ENCODE measurements around the gene CSGALNACT2.
"Not testable (repeated sequence)": the region's sequence is repeated elsewhere in the genome, so short reads cannot be mapped to it uniquely, and the experiment has no call there.

CSGALNACT2 gene

DNA sequence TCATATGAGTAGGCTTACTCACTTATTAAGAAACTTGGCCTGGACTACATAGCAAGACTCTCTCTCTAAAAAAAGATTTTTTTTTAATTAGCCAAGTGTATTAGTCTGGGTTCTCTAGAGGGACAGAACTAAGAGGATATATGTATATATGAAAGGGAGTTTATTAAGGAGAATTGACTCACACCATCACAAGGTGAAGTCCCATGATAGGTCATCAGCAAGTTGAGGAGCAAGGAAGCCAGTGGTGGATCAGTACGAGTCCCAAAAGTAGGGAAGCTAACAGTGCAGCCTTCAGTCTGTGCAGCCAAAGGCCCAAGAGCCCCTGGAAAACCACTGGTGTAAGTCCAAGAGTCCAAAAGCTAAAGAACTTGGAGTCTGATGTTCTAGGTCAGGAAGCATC, 7.7 kb downstream of the CSGALNACT2 start:
- not testable (repeated sequence) for DNase-seq

DNA sequence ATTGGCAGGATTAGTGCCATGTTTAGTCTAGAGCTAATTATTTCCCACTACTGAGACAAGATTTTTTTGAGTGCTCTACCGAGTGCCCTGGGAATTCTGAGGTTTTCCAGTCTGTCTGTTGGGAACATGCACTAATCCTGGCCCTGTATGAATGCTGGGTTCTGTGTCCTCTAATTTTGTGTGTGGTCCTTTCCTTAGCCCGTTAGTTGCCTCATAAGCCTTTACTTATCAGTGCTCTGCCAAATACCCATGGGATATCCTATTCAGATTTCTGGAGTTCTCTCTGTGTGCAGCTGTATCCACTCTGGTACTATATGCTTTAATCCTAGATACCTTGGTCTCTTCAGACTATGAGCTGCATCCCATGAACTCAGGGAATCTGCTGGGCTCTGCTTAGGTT, 13.1 kb downstream of the CSGALNACT2 start:
- DNase-seq = no peak

DNA sequence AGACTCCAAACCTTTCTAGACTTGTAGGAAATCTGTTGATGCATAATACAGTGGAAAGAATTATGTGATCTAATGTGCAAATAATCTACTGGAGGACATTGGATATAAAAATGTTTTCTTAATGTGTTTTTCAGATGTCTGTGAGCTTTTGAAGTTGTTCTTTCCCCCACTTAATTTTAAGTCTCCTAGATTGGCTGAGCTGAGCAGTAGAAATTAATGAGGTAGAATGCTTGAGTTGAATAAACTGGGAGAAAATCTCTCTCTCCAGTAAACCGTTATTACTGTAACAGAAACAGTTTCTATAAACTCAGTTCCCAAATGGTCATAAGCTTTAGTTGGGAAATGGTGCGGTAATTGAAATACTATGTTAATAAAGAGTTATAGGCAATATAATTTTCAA, 15.7 kb downstream of the CSGALNACT2 start:
- DNase-seq = no peak

DNA sequence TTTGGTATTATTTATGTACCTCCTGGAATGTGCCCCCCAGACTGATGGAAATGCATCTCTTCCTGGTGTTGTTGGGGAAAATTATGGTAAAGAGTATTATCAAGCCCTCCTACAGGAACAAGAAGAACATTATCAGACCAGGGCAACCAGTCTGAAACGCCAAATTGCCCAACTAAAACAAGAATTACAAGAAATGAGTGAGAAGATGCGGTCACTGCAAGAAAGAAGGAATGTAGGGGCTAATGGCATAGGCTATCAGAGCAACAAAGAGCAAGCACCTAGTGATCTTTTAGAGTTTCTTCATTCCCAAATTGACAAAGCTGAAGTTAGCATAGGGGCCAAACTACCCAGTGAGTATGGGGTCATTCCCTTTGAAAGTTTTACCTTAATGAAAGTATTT, 17.0 kb downstream of the CSGALNACT2 start:
- no peak for DNase-seq

DNA sequence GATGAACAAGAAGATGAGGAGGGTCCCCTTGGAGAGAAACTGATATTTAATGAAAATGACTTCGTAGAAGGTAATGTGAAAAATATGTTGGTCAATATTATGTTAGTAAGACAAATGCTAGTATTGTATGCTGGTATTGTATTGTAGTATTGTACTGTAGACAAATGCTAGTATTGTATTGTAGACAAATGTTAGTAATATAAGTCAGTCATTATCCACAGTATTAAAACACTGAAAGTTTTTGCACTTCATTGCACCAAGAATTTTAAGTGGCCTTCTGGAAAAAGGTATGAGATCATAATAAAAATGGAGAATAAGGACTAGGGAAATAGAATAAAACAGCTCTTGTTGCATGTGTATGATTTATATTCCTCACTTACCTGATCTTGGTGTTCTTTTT, 17.5 kb downstream of the CSGALNACT2 start:
- DNase-seq = no peak

DNA sequence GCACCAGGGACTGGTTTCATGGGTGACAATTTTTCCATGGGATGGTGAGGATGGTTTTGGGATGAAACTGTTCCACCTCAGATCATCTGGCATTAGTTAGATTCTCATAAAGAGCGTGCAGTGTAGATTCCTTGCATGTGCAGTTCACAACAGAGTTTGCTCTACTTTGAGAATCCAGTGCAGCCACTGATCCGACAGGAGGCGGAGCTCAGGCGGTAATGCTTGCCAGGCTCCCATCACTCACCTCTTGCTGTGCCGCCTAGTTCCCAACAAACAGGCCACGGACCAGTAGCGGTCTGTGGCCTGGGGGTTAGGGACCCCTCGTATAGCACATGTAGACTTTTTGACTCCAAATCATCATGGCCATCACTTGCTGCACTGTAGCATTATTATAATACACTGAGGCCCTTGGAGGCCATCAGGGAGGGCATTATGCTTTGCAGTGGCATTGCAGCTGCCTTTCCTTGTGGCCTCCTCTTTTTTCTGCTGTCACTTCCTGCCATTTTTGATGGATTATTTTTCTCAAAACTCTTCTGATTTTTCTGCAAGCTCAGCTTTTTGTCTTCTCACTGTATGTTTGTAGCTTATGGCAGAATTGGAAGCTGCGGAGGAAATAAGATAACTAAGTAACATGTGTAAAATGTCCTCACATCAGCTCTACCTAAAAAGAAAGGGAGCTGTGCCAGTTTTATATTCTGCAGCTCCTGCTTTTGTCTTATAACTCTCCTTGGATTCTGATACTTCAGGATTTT, 18.5 kb downstream of the CSGALNACT2 start:
- no peak for DNase-seq

DNA sequence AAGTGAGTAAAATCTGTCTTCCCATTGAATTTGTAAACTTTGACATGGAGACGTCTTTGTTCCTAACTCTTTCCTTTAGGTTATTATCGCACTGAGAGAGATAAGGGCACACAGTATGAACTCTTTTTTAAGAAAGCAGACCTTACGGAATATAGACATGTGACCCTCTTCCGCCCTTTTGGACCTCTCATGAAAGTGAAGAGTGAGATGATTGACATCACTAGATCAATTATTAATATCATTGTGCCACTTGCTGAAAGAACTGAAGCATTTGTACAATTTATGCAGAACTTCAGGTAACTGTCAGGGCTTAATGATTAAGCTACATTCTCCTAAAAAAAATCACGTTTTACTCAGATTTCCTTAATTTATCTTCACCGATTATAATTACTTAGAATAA, 20.4 kb downstream of the CSGALNACT2 start:
- no peak for DNase-seq

DNA sequence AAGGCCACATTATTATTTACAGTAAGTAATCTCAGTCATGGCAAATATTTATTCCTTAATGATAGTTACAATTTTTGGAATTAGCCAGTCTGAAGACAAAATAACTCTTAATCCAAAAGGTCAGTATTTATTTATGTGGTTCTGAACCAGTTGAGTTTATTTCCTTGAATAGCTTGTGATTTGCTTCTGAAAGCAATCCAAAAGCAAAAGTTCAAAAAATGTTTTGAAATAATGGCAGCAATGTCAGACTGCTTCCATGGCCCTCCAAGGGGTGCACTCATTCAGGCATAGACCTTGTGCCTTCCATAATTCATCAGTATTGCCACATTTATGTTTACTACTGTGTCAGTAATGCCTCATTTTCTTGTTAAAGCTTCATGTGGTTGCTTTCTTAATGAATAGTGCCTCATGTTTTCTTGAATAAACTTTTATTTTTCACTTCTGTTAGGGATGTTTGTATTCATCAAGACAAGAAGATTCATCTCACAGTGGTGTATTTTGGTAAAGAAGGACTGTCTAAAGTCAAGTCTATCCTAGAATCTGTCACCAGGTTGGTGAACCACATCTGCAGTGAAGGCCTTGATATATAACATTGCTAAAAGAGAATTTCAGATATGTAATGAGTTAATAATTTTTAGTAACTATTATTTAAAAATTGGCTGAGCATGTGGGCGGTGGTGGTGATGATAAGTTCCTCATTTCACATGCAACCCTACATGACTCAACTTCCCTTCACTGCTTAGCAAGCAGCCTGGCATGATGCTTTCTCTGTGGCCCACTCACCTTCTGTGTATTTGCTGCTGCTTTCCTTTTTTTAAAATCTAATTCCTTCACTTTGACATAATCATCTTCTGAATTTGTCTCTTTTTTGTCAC, 22.0 kb downstream of the CSGALNACT2 start:
- no peak for DNase-seq

DNA sequence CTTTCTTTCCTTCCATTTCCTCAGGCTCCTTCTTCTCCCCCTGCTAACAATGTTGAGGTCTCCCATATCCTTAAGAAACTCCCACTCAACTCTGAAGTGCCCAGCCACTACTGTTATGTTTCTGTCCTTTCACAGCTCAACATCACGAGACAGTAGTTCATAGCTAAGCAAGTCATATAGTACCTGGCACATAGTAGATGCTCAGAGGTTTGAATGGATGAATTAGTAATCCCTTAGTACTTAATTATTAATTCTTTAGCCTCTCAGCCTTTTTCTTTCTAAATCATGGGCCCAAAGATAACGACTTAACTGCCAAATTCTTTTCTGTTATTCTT, 22.6 kb downstream of the CSGALNACT2 start:
- DNase-seq = no peak

DNA sequence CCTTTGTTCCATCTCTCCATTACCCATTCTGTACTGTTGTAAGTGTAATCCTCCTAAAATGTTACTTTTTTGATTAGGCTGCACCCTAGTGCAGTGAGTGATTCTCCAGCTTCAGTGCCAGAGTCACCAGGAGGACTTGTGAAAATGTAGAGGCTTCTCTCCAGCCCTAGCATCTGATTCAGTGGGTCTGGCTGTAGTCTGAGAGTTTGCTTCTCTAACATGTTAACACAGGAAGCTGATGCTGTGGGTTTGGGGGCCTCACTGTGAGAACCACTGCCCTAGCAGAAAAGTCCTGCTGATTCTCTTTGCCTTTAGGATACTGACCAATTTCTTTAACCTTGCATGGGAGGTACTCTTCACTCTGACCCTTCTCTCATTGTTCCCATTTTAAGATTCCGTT, 24.4 kb downstream of the CSGALNACT2 start:
- no peak for DNase-seq

DNA sequence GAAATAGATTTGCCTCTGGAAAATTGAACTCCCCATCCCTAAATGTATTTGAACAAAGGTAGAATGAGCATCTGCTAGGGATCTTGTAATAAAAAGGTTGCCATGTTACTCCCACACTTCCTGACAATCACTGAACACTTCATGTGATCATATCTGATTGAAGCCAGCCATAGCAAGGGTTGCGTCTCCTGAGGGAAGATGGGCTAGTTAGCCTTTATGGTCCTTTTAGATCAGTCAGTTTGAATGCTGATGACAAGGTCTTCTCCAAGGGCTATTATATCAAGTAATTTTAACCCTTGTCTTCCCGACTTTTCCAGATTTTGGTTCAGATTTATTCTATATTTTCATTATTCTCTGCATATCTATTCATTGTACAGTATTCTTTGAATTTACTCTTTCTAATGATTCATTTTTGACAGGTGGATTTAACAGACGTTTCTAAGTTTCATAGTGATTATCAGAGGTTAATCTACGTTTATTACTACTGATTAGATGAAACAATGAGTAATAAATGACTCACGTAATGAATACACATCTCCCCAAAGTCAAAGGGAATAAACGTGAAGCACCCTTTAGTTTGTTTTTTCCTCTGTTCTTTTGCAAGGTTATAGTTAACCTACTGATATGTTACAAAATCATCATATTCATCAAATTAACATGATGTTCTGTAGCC, 28.1 kb downstream of the CSGALNACT2 start:
- no peak for DNase-seq

DNA sequence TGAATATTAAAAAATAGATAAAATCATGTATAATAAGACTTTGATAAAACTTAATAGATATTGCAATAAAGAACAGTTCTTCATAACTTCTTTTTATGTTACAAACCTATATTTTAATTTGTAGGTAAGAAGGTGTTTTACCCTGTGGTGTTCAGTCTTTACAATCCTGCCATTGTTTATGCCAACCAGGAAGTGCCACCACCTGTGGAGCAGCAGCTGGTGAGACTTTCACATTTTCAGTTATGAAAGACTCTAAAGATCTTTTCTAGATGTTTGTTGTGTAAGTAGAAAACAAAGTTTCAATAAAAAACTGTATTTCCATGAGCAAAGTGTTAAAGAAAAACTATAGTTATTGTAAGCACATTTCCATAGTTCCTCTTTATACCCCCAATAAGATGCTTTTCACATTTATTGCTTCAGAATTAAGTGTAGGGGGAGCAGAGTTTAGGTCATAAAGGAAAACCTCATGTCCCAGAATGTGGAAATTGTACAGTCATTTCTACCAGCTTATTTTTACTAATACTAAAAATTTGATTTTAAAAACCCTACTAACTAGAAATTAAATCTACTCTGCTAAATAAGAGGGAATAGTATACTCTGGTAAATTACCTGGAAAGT, 28.7 kb downstream of the CSGALNACT2 start:
- no peak for DNase-seq

DNA sequence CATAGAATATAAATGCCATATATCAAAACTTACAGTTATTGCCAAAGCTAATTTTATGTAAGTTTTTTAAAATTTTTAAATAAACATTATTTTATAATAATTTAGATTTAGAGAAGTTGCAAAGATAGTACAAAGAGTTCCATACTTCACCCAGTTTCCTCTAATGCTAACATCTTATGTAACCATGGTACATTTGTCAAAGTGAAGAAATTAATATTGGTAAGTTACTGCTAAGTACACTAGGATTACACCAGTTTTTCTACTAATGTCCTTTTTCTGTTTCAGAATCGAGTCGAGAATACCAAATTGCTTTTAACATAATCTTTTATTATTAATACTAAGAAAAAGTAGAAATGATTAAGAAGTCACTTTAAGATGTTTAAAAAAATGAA, 29.2 kb downstream of the CSGALNACT2 start:
- no peak for DNase-seq

DNA sequence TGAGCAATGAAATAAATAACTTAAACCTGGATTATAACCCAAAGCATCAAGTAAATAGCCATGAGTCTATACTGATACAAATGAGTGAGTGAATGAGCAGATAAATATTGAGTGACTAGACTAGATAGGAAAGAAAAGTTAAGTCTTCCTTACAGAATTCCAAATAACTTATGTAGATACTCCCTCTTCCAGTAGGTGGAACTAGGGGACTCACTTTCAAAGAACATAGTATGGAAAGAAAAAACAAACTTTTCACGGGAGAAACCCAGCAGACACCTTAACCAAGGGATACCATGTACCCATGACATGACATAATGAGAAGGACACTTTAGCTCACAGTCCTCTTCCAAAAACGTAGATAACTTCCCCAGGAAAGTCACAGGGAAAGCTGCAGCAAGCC, 32.2 kb downstream of the CSGALNACT2 start:
- DNase-seq = no peak

DNA sequence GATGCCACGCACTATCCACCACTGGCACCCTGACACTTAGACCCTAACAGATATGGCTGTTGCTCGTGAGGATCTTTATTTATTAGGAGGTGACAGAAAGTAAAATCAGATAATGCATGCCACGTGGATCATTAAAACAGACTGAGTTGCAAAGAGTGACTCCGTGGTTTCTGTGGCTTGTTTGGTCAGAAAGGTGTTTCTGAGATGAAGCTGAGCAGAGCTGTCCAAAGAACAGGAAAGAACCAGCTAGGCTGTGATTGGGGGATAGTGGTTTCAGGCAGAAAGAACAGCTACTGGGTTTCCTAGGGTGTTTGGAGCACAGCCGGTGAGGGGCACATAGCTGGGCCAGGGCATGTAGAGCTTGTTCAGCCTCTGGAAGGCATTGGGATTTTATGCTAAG, 34.4 kb downstream of the CSGALNACT2 start:
- no peak for DNase-seq

DNA sequence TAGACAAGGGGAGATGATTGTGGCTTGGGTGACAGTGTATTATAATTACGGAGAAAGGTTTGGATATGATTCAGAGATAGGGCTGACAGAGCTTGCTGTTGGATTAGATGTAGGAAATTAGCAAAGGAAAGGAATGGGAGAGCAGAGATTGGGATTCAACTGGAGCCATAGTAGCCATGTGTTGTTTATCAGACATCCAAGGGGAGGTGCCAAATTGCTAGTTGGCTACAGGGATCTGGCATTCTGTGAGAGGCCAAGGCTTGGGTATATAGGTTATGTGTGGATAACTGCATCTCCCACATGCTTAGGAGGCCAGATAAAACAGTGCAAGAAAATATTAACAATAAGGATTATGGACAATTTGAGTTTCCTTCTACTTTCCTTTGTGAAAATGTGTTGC, 34.9 kb downstream of the CSGALNACT2 start:
- no peak for DNase-seq

DNA sequence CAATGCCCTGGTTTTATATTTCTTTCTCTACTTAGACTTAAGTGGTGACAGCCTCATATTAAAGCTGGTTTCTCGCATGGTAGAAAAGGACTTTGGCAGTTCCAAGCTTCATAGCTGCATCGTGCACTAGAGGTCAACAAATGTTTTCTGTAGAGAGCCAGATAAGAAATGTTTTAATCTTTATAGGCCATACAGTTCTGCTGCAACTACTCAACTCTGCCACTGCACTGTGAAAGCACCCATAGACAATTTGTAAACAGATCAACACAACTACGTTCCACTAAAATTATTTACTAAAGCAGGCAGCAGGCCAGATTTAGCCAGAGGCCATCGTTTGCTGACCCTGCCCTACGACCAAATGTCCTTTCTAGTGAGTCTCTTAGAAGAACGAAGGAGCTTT, 36.7 kb downstream of the CSGALNACT2 start:
- DNase-seq = no peak

DNA sequence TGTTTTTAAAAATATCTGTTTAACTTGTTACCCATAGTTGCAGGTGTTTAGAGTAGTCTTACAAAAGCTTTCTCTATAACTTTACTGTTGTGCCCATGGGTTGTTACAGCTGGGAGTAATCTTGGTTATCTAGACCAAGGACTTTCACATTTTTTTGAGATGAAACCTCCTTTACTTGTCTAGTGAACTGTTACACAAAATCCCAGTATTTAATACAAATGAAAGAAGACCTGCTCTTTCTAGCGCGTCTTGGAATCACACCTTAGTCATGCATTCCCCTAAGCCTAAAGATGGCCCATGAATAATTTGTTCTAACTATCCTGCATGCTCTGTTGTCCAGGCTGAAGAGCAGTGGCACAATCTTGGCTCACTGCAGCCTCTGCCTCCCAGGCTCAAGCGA, 38.0 kb downstream of the CSGALNACT2 start:
- no peak for DNase-seq

DNA sequence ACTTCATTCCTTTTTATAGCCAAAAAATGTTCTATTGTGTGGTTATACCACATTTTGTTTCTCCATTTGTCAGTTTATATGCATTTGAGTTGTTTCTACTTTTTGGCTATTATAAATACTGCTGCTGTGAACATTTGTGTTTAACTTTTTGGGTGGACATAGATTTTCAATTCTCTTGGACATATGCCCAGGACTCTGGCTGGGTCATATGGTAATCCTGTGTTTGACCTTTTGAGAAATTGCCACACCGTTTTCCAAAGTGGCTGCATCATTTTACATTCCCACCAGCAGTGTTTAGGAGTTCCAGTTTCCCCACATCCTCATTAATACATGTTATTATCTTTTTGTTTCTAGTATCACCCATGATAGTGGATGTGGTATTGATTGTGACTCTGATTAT, 39.4 kb downstream of the CSGALNACT2 start:
- DNase-seq = no peak

DNA sequence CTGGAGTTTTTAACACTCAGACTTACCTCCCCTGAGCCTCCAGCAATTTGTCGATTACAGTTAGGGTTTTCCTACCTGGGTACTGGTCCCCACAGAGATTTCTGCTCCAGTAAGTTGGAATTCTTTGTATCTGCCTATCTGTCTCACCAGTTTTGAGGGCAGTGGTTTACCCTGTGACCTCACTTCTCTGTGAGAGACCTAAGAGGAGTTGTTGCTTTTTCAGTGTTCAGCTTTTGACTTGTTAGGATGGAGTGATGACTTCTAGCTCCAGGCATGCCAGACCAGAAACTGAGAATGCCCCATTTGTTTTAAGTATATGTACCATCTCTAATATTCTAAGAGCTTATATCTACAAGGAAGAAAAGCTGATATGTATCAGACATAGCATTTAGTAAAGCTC, 42.9 kb downstream of the CSGALNACT2 start:
- DNase-seq = no peak

DNA sequence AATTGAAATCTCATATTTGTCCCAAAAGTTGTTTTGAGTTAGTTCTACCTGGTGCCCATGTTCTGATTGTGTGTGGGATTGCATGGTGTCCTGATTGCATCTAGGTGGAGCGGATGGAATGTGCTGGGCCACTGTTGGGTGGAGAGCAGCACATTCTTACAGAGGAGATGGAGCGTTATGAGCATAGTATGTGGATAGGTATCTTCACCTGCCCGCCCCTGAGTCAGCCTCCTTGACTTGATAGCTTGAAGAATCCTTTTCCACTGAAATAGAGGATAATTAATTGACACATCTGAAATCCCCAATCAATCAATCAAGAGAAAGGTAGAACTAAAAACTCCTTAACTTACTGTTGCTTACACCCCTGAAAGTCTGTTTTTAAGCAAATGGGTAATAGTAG, 45.5 kb downstream of the CSGALNACT2 start:
- not testable (repeated sequence) for DNase-seq

DNA sequence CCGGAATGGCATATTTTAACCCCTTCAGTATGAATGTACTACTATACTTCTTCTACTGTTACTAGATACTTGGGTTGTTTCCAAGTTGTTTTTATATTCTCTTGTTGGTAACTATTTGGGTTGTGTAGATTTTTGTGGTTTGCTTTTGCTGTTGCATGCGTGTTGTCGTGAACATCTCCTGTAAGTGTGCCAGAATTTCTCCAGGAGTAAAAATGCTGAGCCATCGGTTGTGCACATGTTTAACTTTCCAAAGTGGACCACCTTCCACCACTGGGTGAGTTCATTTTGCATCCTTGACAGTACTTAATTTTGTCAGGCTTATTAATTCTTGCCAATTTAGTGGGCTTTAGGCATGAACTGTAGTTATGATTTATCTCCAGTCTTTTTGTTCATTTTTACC, 47.9 kb downstream of the CSGALNACT2 start:
- no peak for DNase-seq

DNA sequence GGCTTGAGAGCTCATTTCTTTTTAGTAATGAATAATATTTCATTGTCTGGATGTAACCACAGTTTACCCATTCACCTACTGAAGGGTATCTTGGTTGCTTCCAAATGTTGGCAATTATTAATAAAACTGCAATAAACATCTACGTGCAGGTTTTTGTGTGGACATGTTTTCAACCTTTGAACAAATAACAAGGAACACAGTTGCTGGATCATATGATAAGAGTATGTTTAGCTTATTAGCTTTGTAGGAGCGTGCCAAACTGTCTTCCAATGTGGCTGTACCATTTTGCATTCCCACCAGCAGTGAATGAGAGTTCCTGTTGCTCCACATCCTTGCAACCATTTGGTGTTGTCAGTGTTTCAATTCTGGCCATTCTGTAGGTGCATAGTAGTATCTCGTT, 49.0 kb downstream of the CSGALNACT2 start:
- DNase-seq = no peak

DNA sequence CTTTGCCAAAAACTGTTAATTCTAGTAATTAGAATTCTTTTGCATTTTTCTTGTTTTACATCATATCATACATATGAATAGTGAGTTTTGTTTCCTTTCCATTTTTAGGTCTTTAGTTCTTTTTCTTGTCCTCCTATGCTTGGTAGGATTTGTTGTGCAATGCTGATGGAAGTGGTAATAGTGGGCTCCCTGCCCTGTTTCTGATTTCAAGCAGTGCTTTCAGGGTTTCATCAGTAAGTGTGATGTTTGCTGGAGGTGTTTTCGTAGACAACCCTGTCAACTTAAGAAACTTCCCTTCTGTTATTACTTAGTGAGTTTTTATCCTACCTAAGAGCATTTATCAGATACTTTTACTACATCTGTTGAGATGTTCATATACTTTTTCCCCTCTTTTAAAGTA, 50.5 kb downstream of the CSGALNACT2 start:
- no peak for DNase-seq
